H1 (cell line): ENCODE measurements around the gene MARCHF9. TPM values are rescaled to one million over a fixed set of nuclear protein-coding genes. Genes with fewer than 3 reads are reported as not detected.

Experiments used
- CTCF ChIA-PET: fragments of 300-600 bp; sonication (Branson Sonifier 250); formaldehyde crosslinking; loops from one replicate; lab custom pipeline; 2021; ENCODE audit not compliant: partially characterized antibody; lab: Charles Lee
- POLR2A ChIA-PET: fragments of 300-600 bp; sonication (Branson Sonifier 250); formaldehyde crosslinking; loops from one replicate; lab custom pipeline; 2021; ENCODE audit warnings: inconsistent platforms; ENCODE audit not compliant: partially characterized antibody; lab: Charles Lee
- DNase-seq, 2 experiments: peaks; one replicate each; pipeline versions ENCODE4 v3.0.0 to v3.0.0-alpha.2; 2010 to 2022; ENCODE audit warnings: low spot score in 2 of 2, low read depth in 1 of 2, mixed read lengths in 1 of 2
- FAIRE-seq: peaks from 2 replicates; lab custom pipeline; 2011; peaks lifted over from hg19 to GRCh38; lab: Jason Lieb, UNC
- H2AFZ ChIP-seq: 2 replicates; pipeline ENCODE4 v1.8.1; 2012; ENCODE audit warnings: low read length, inconsistent platforms
- H2AK5ac ChIP-seq: 2 replicates; pipeline ENCODE4 v1.6.1; 2013; ENCODE audit warnings: low read depth, low read length
- H2BK120ac ChIP-seq: replicated peaks from 2 replicates; pipeline ENCODE3; 2013; ENCODE audit warnings: low read depth, low read length, inconsistent platforms
- H2BK12ac ChIP-seq: 2 replicates; pipeline ENCODE4 v1.6.1; 2013; ENCODE audit warnings: low read depth, low read length
- H2BK15ac ChIP-seq: 2 replicates; pipeline ENCODE4 v1.6.1; 2013; ENCODE audit warnings: low read length
- H2BK20ac ChIP-seq: 2 replicates; pipeline ENCODE4 v1.6.1; 2013; ENCODE audit warnings: low read length
- H2BK5ac ChIP-seq: 2 replicates; pipeline ENCODE4 v1.6.1; 2013; ENCODE audit warnings: low read depth, low read length
- H3K14ac ChIP-seq: 2 replicates; pipeline ENCODE4 v1.6.1; 2013; ENCODE audit warnings: inconsistent platforms; ENCODE audit not compliant: insufficient read length
- H3K18ac ChIP-seq: 2 replicates; pipeline ENCODE4 v1.6.1; 2013; ENCODE audit warnings: low read length; ENCODE audit errors: extremely low read depth
- H3K23ac ChIP-seq: 2 replicates; pipeline ENCODE4 v1.6.1; 2013; ENCODE audit warnings: inconsistent platforms; ENCODE audit not compliant: insufficient read length
- H3K23me2 ChIP-seq: 2 replicates; pipeline ENCODE4 v1.6.1; 2013; ENCODE audit warnings: low read depth, low read length
- H3K27ac ChIP-seq: 2 replicates; pipeline ENCODE4 v1.6.1; 2011; ENCODE audit warnings: low read depth, low read length, inconsistent platforms
- H3K27me3 ChIP-seq, 4 experiments: replicated peaks in 1 of 4; 1 replicate in 1 of 4; 2 replicates in 3 of 4; pipeline versions ENCODE4 v1.6.1 to v1.8.1; 2011 to 2013; ENCODE audit warnings: low read length in 3 of 4, mild to moderate bottlenecking in 3 of 4, inconsistent platforms in 2 of 4, mixed read lengths in 2 of 4, moderate library complexity in 1 of 4; ENCODE audit not compliant: control insufficient read depth in 3 of 4, insufficient read depth in 3 of 4; ENCODE audit errors: extremely low read depth in 1 of 4
- H3K36me3 ChIP-seq, 4 experiments: 2 replicates each; pipeline versions ENCODE4 v1.6.1 to v1.8.1; 2011 to 2013; ENCODE audit warnings: mild to moderate bottlenecking in 4 of 4, low read length in 3 of 4, moderate library complexity in 2 of 4, control low read depth in 1 of 4, inconsistent platforms in 1 of 4; ENCODE audit not compliant: insufficient read depth in 4 of 4, control insufficient read depth in 2 of 4
- H3K4ac ChIP-seq: replicated peaks from 2 replicates; pipeline ENCODE3; 2013; ENCODE audit warnings: low read length, low read depth, mixed read lengths, inconsistent platforms; ENCODE audit not compliant: insufficient read length
- H3K4me1 ChIP-seq, 4 experiments: replicated peaks in 1 of 4; 1 replicate in 1 of 4; 2 replicates in 3 of 4; pipeline versions ENCODE4 v1.6.1 to v1.8.1; 2011 to 2013; ENCODE audit warnings: low read length in 3 of 4, inconsistent platforms in 2 of 4, mixed read lengths in 1 of 4; ENCODE audit not compliant: insufficient read depth in 4 of 4, control insufficient read depth in 3 of 4
- H3K4me2 ChIP-seq, 2 experiments: 2 replicates each; pipeline versions ENCODE4 v1.6.1 to v1.8.1; 2011 to 2013; ENCODE audit warnings: low read depth in 2 of 2, low read length in 2 of 2, control low read depth in 1 of 2, inconsistent platforms in 1 of 2, mild to moderate bottlenecking in 1 of 2; ENCODE audit not compliant: insufficient read depth in 1 of 2
- H3K4me3 ChIP-seq, 4 experiments: fragments of 200-600, 300-600 bp in 1 of 4; sonication (generic), shearing (Covaris generic), sonication (Bioruptor Twin) in 1 of 4; 2 replicates each; pipeline versions ENCODE4 v1.5.1 to v1.8.1; 2011 to 2016; ENCODE audit warnings: low read length in 4 of 4, low read depth in 3 of 4, control low read depth in 2 of 4, inconsistent platforms in 2 of 4, mild to moderate bottlenecking in 2 of 4, mixed read lengths in 1 of 4, moderate library complexity in 1 of 4; ENCODE audit not compliant: insufficient read depth in 2 of 4; ENCODE audit errors: extremely low read depth in 1 of 4
- H3K56ac ChIP-seq: replicated peaks from 2 replicates; pipeline ENCODE3; 2013; ENCODE audit warnings: low read depth, mild to moderate bottlenecking, mixed read lengths, low read length, inconsistent platforms; ENCODE audit not compliant: insufficient read length
- H3K79me1 ChIP-seq: 2 replicates; pipeline ENCODE4 v1.6.1; 2013; ENCODE audit warnings: low read depth, low read length, control low read depth
- H3K79me2 ChIP-seq, 2 experiments: 2 replicates each; pipeline versions ENCODE4 v1.6.1 to v1.8.1; 2012 to 2013; ENCODE audit warnings: low read length in 2 of 2, mild to moderate bottlenecking in 2 of 2, inconsistent platforms in 1 of 2; ENCODE audit not compliant: insufficient read depth in 2 of 2, control insufficient read depth in 1 of 2
- H3K9ac ChIP-seq, 4 experiments: replicated peaks in 1 of 4; 1 replicate in 1 of 4; 2 replicates in 3 of 4; pipeline versions ENCODE4 v1.6.1 to v1.8.1; 2011 to 2013; ENCODE audit warnings: low read depth in 3 of 4, low read length in 3 of 4, control low read depth in 2 of 4, mild to moderate bottlenecking in 2 of 4, moderate library complexity in 2 of 4, inconsistent platforms in 1 of 4; ENCODE audit errors: extremely low read depth in 1 of 4
- H3K9me3 ChIP-seq, 2 experiments: 2 replicates each; pipeline versions ENCODE4 v1.6.1 to v1.8.1; 2012 to 2013; ENCODE audit warnings: mild to moderate bottlenecking in 2 of 2, moderate library complexity in 2 of 2, control low read depth in 1 of 2, inconsistent platforms in 1 of 2, low read depth in 1 of 2, low read length in 1 of 2, mixed read lengths in 1 of 2; ENCODE audit not compliant: insufficient read depth in 2 of 2
- H4K20me1 ChIP-seq, 2 experiments: replicated peaks in 1 of 2; 2 replicates each; pipeline versions ENCODE3 to v1.8.1; 2011 to 2013; ENCODE audit warnings: inconsistent platforms in 2 of 2, low read length in 2 of 2, mild to moderate bottlenecking in 1 of 2; ENCODE audit not compliant: insufficient read depth in 2 of 2, control insufficient read depth in 1 of 2
- H4K5ac ChIP-seq: 2 replicates; pipeline ENCODE4 v1.6.1; 2013; ENCODE audit warnings: low read length, low read depth, mixed read lengths, inconsistent platforms; ENCODE audit not compliant: insufficient read length
- H4K8ac ChIP-seq: 2 replicates; pipeline ENCODE4 v1.8.0; 2013; ENCODE audit warnings: mild to moderate bottlenecking, moderate library complexity, low read length, inconsistent platforms; ENCODE audit not compliant: insufficient read depth; ENCODE audit errors: extremely low read depth
- H4K91ac ChIP-seq: replicated peaks from 2 replicates; pipeline ENCODE3; 2013; ENCODE audit warnings: low read length, mixed read lengths, inconsistent platforms; ENCODE audit not compliant: insufficient read length
- ATF3 ChIP-seq: IDR thresholded peaks from 2 replicates; pipeline ENCODE4 v1.6.1; 2011; ENCODE audit warnings: low read depth, mild to moderate bottlenecking, low read length; ENCODE audit not compliant: insufficient read depth
- CBX5 ChIP-seq: fragments of 300-800, 300-1000 bp; sonication (generic); IDR thresholded peaks from 2 replicates; pipeline ENCODE4 v1.7.1; 2016; ENCODE audit warnings: antibody characterized with exemption, low read length, low read depth
- JUND ChIP-seq: IDR thresholded peaks from 2 replicates; pipeline ENCODE4 v1.6.1; 2011; ENCODE audit warnings: mild to moderate bottlenecking, improper control_type of control experiment, low read length
- KDM4A ChIP-seq: IDR thresholded peaks from one replicate; pipeline ENCODE4 v1.7.1; 2012; ENCODE audit warnings: low read depth, mild to moderate bottlenecking, moderate library complexity, low read length, inconsistent platforms; ENCODE audit not compliant: severe bottlenecking
- NRF1 ChIP-seq: IDR thresholded peaks from 2 replicates; pipeline ENCODE4 v1.6.1; 2011; ENCODE audit warnings: mild to moderate bottlenecking, low read depth, low read length, improper control_type of control experiment
- RFX5 ChIP-seq: IDR thresholded peaks from 2 replicates; pipeline ENCODE4 v1.6.1; 2011; ENCODE audit warnings: low read depth, low read length, improper control_type of control experiment, borderline replicate concordance
- SIRT6 ChIP-seq: IDR thresholded peaks from one replicate; pipeline ENCODE4 v1.7.1; 2012; ENCODE audit warnings: low read length, inconsistent platforms
- SP4 ChIP-seq: IDR thresholded peaks from 2 replicates; pipeline ENCODE4 v1.6.1; 2012; ENCODE audit warnings: low read length, inconsistent platforms
- SUZ12 ChIP-seq: fragments of 200-600 bp; sonication (generic); IDR thresholded peaks from 2 replicates; pipeline ENCODE4 v1.6.1; 2012; ENCODE audit warnings: mild to moderate bottlenecking, inconsistent platforms, low read length, moderate library complexity, mixed read lengths
- TBP ChIP-seq: IDR thresholded peaks from 2 replicates; pipeline ENCODE4 v1.6.1; 2011; ENCODE audit warnings: low read depth, low read length, improper control_type of control experiment
- YY1 ChIP-seq: IDR thresholded peaks from 2 replicates; pipeline ENCODE4 v1.6.1; 2011; ENCODE audit warnings: low read depth, mild to moderate bottlenecking, low read length
- WGBS, 2 experiments: shearing (Covaris generic) in 1 of 2; methylation state at CpG; one replicate each; pipeline versions ENCODE4 v1.1.6 to v1.1.7; 2013 to 2015; ENCODE audit warnings: low lambda C conversion rate in 2 of 2, mixed read lengths in 2 of 2, inconsistent platforms in 1 of 2, low coverage in 1 of 2, missing lambda C conversion rate in 1 of 2; ENCODE audit not compliant: insufficient replicate concordance in 2 of 2, insufficient coverage in 1 of 2, insufficient read length in 1 of 2; ENCODE audit errors: extremely low coverage in 1 of 2, missing lambda C conversion rate in 1 of 2; 5-methylcytosine and 5-hydroxymethylcytosine counted together
- polyA plus RNA-seq, 7 experiments: library from polyadenylated mRNA; depleted of rRNA in 3 of 7; stranded (reverse) in 5 of 7; unstranded in 2 of 7; fragments of >200 nt in 5 of 7; fragments of 200-250 nt in 2 of 7; gene quantifications; 1 replicate in 5 of 7; 2 replicates in 1 of 7; 4 replicates in 1 of 7; pipeline versions ENCODE4 v1.2.1 to v1.2.3, GENCODE V29; 2011 to 2013; ENCODE audit warnings: missing spikeins in 2 of 7, mixed read lengths in 2 of 7
- total RNA-seq: library from RNA; stranded (reverse); fragmentation: NEBNext Ultra II Directional; extraction: Animal tissue kit (Norgen Biotek cat#: 25700); gene quantifications from 2 replicates; pipeline ENCODE4 v1.2.1, GENCODE V29; 2021

The MARCHF9 gene
- total and polyA plus RNA-seq, 2 of the 8 experiments (the other 6 are each of a cell fraction or from before 2014, with no cell fraction given): 6.4 to 7.8 TPM

GRCh38 chr12:57765003-57765697, 10.2 kb downstream of the MARCHF9 start:
- H4K8ac ChIP-seq: peak overlapping the region; percentile 39; the same call in 1 of the 2 replicates
- no peak overlapping the region for H3K23ac ChIP-seq
- H3K79me1 ChIP-seq: no peaks in the 10 kb centered on the region
- peak in 1 of 2 experiments; percentile 80 for DNase-seq
- peak overlapping the region; percentile 98; the same call in 1 of the 2 replicates for H2BK15ac ChIP-seq
- H3K4me2 ChIP-seq: peak overlapping the region; percentile 87 to 96
- peak overlapping the region; percentile 89; the same call in 1 of the 2 replicates for H2BK12ac ChIP-seq
- H2BK20ac ChIP-seq: no peak overlapping the region
- FAIRE-seq: no peak
- peaks cover 23% of the 10 kb centered on the region for H3K23me2 ChIP-seq
- H3K9ac ChIP-seq: peak overlapping the region in 3 of 4 experiments; percentile 26 to 33 (median 30); a peak in 2 of 7 replicates
- 0 out of 2 replicates have a peak overlapping the region, but pooled peaks have one; percentile 8 for H2AK5ac ChIP-seq
- H3K9me3 ChIP-seq: no peaks in the 10 kb centered on the region
- peak overlapping the region; percentile 85 for H3K18ac ChIP-seq
- H3K4me1 ChIP-seq: peaks cover 13 to 22% (median 19%) of the 10 kb centered on the region in 4 experiments
- no peak overlapping the region for H4K5ac ChIP-seq
- H3K79me2 ChIP-seq: no peaks in the 10 kb centered on the region
- CTCF ChIA-PET: interaction anchor here (0.9 to 3.9 kb wide), 6 partner anchors 8 to 182 kb away, joined by 3 to 40 read pairs (median 4); no protein-coding TSS in a partner anchor
- H3K27ac ChIP-seq: no peak overlapping the region
- peaks cover 11 to 13% (median 12%) of the 10 kb centered on the region in 4 experiments; a peak in 7 of 8 replicates for H3K36me3 ChIP-seq
- H4K91ac ChIP-seq: peak overlapping the region; percentile 87
- WGBS, 2 experiments: 5% methylated on average over 58 of the region's 60 CpGs; no CpG with 5 or more reads in 1 of the 2 experiments
- H3K4ac ChIP-seq: peak overlapping the region; percentile 61
- H4K20me1 ChIP-seq: peaks cover 0 to 4% of the 10 kb centered on the region in 2 experiments
- no peak overlapping the region for H2BK120ac ChIP-seq
- peaks cover 22 to 39% (median 37%) of the 10 kb centered on the region in 4 experiments for H3K27me3 ChIP-seq
- H3K4me3 ChIP-seq: peak overlapping the region; percentile 39 to 66 (median 64)
- no peak overlapping the region for H3K56ac ChIP-seq
- H2BK5ac ChIP-seq: no peak overlapping the region
- H3K14ac ChIP-seq: no peak overlapping the region
- H2AFZ ChIP-seq: peak overlapping the region; percentile 91
- POLR2A ChIA-PET: interaction anchor here (0.7 to 5.3 kb wide), 14 partner anchors 9 to 79 kb away, joined by 3 to 35 read pairs (median 4); partner anchors contain the start of genes CDK4, MARCHF9, TSFM and TSPAN31
- TF ChIP-seq SIRT6: no peak
- TF ChIP-seq NRF1: no peak
- no peak for TF ChIP-seq YY1
- TF ChIP-seq SUZ12: peak; percentile 85
- peak; percentile 93 for TF ChIP-seq KDM4A
- TF ChIP-seq SP4: no peak
- TF ChIP-seq TBP: 0 out of 2 replicates have a peak, but pooled peaks have one; percentile 37
- TF ChIP-seq JUND: no peak
- no peak for TF ChIP-seq ATF3
- no peak for TF ChIP-seq CBX5
- TF ChIP-seq RFX5: no peak
